GM19193 (cell line): Measurements from ENCODE around the gene PLOD2.

Experiments
- POLR2A ChIP-seq: IDR thresholded peaks from 4 replicates; pipeline ENCODE4 v1.6.1; 2011; ENCODE audit not compliant: insufficient read depth, insufficient read length; ENCODE audit errors: extremely low read depth

The PLOD2 gene

DNA sequence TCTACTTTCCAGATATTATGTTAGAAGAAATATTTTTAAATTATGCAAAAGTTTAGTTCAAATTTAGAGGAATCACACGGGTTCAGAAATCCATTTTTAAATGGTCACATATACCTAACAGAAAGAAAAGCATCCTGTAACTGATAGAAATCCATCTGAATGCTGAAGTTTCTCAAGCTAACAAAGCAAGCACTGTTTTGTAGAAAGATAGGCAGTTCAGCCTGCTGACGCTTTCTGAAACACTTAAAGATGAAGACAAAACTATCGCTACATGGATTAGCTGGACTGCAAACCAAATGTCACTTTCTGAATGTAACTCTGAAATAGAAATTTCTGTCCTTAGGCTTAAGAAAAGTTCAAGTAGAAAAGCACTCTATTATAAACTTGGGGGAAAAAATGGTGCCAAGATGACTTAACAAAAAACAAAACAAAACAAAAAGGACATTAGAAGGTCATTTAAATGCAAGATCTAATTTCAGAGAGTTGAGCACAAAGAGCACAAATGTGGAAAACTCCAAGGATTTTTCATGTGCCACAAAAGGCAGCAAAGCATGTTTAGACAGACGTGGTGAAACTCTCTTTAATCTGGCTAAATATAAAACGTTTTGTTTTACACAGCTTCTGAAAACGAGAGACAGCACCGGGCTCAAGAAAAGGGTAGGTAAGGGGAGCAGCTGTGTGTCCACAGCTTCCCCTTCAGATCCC lies 1.2 kb downstream of the PLOD2 start:
- no peak for TF ChIP-seq POLR2A

- no peak for TF ChIP-seq POLR2A
These were observed 1.9 kb downstream of the PLOD2 start for GRCh38 chr3:146159037-146159436.

DNA sequence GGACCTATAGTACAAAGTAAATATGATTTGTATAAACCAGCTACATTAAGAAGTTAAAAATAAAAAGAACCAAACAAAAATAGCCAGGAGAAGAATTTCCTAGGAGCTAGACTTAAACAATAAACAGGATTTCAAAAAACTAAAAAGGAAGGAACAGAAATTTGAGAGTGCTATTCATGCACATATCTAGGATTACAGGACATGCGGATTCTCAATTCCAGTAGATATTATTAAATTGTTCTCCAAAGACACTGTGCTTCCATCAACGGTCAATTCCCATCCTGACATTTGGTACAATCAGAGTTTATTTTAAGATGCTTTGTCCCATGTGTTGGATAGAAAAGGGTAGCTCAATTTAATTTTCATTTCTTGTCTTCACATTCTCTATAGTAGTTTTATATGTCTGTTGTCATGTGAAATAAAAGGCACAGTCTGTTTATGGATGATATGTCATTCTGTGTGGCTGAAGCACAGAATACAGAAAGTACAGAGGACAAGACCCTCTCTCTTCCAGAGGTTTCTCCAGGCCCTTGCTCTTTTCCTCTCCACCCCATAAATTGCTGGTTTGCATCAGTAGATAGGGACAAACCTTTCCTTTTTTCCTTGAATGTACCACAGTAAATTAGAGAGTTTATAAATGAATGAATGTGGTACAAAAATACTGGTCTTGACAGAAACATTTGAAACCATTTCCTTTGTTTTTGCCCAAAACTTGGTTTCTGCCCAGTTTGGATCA lies 3.5 kb downstream of the PLOD2 start:
- no peak for TF ChIP-seq POLR2A

- TF ChIP-seq POLR2A = no peak
These were observed 4.2 kb downstream of the PLOD2 start for GRCh38 chr3:146156666-146157314.

DNA sequence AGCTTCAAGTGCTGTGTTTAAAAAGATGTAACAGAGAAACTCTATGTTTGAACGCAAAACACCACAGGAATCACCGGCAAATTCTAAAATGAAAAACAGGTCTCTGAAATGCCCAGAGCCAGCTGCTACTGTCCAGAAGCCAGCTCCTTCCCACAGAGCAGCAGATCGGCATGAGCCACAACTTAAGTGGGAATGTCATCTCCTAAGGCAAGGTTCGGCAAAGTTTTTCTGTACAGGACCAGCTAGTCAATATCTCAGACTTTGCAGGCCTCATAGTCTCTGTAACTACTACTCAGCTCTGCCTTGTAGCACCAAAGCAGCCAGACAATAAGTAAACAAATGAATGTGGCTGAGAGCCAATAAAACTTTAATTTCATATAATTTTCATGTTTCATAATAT lies 4.9 kb downstream of the PLOD2 start:
- TF ChIP-seq POLR2A = no peak

DNA sequence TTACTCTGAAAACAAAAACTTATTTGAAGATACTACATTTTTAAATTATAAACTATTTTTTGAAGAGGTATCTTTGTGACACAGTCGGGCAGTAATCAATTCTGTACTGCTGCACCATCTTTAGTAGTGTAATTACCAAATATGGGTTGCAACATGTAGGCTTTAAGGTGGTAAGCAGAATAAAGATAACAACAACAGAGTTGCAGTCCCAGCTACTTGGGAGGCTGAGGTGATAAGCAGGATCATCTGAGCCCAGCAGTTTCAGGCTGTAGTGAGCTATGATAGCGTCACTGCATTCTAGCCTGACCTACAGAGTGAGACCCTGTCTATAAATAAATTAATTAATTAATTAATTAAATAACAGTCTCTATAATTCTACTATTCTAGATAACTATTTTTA lies 6.0 kb downstream of the PLOD2 start:
- TF ChIP-seq POLR2A = no peak

- TF ChIP-seq POLR2A = no peak
These were observed 6.7 kb downstream of the PLOD2 start for GRCh38 chr3:146154316-146154715.

- TF ChIP-seq POLR2A = no peak
These were observed 7.6 kb downstream of the PLOD2 start for GRCh38 chr3:146153429-146153828.

- no peak for TF ChIP-seq POLR2A
These were observed 8.2 kb downstream of the PLOD2 start for GRCh38 chr3:146152834-146153233.

DNA sequence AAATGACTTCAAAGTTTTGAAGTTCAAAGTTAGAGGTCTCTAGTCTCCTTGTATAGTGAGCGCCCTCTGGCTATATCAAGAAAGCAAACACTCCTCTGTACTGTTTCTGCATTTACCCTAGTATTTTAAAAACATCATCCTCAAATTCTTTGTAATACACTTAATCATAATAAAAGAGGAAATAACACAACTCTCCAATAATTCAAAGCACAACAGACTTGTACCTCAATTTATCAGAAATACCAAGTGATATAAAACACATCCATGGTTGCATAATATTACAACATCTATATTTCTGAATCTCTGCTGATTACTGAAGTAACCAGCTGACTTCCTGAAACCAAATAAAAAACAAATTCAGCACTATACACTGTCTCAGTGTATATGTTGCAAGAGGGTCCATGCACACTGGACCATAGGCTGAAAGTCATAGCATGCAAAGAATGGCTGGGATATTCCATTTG lies 12.5 kb downstream of the PLOD2 start:
- no peak for TF ChIP-seq POLR2A

GRCh38 chr3:146145642-146146041 lies 15.3 kb downstream of the PLOD2 start:
- no peak for TF ChIP-seq POLR2A

DNA sequence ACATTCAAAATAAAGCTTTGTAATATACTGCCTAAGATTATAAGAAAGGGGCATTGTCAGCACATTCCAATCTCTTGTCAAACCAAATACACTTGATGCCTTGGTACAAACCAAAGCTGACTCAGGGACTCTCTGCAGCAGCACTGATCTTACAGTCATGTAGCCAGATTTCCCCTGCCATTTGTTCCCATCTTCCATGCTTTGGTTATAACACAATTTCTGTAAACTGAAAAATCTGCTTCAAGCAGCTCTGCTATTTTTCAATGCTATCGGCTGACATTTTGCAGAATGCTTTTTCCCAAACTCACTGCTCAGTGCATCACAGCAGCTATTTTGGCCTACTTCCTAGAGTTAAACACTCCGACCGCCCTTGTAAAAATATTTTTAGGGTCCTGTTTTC lies 18.2 kb downstream of the PLOD2 start:
- no peak for TF ChIP-seq POLR2A

- TF ChIP-seq POLR2A = no peak
These were observed 21.3 kb downstream of the PLOD2 start for GRCh38 chr3:146139586-146140110.

- no peak for TF ChIP-seq POLR2A
These were observed 22.1 kb downstream of the PLOD2 start for GRCh38 chr3:146138902-146139301.

GRCh38 chr3:146136647-146137046 lies 24.3 kb downstream of the PLOD2 start:
- no peak for TF ChIP-seq POLR2A
